ENCODE results near the gene ANKHD1. TPM values are rescaled to one million over a fixed set of nuclear protein-coding genes. Genes with fewer than 3 reads are reported as not detected.

ANKHD1 gene
- total and polyA plus RNA-seq, 9 of the 15 experiments (the other 6 are each of a cell fraction or from before 2014, with no cell fraction given), result 38.9 to 138 (median 78.7) TPM

DNA sequence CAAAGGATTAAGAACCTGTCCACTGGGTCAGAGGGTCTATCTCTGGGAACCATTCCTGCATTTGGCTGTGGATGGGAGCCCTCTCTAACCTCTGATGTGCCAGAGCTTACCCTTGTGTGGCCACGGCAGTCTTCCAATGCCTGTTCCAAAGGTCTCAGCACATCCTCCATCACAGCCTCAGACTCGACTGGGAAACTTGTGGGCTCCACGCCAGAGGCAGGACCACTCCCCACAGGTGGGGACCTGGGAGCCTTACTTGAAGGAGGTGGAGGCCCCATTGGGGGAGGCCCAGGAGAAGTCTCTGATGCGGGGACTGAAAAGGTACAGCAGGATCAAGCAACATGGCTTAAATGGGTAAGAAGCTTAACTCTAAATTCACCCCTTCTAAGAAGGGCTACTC is 150.2 kb downstream of the ANKHD1 start:
- intact Hi-C loops (cut with micrococcal nuclease), result loop anchor here (10.0 kb wide), 2 partner anchors 307 to 377 kb away; partner anchors contain the start of gene CYSTM1
- ATAC-seq, result no peak
- H3K27ac ChIP-seq (ENCODE audit: extremely low read depth, low read depth, low read length), result no peak overlapping the region
- 98% methylated on average over 4 of the region's 4 CpGs for WGBS (ENCODE audit: insufficient coverage, low coverage, missing lambda C conversion rate)
- DNase-seq (ENCODE audit: extremely low read depth in 1 of 4, low spot score in 3 of 4), result no peak
- peaks cover 72% of the 10 kb centered on the region for H3K36me3 ChIP-seq (ENCODE audit: control insufficient read depth, insufficient read depth, low read length)
- FAIRE-seq, result no peak
- no peaks in the 10 kb centered on the region; a peak in 1 of 5 replicates for H3K27me3 ChIP-seq (ENCODE audit: control insufficient read depth in 2 of 2, insufficient read depth in 2 of 2, low read length in 2 of 2)
- peaks cover 42 to 60% of the 10 kb centered on the region in 2 experiments for H3K4me1 ChIP-seq (replicated peaks in 1 of 2; ENCODE audit: control insufficient read depth in 2 of 2, insufficient read depth in 2 of 2, low read length in 2 of 2)
- H3K4me3 ChIP-seq, result no peak overlapping the region
- ChIA-PET CTCF (ENCODE audit: low intra/inter-chr PET ratio) (no interaction called here), POLR2A (interaction anchor here (0.6 to 2.7 kb wide), 4 partner anchors 83 to 96 kb away, joined by 3 to 8 read pairs (median 3); partner anchors contain the start of genes IK, NDUFA2 and TMCO6)
- no peak overlapping the region for H3K9ac ChIP-seq (ENCODE audit: insufficient read depth in 1 of 2, low read depth in 2 of 2, low read length in 2 of 2)
- no peak overlapping the region for H2AFZ ChIP-seq (ENCODE audit: low read depth, low read length)
- no peaks in the 10 kb centered on the region for H3K9me3 ChIP-seq (replicated peaks; ENCODE audit: control insufficient read depth, insufficient read depth, low read depth, low read length)
- H3K79me2 ChIP-seq (ENCODE audit: control insufficient read depth, insufficient read depth, low read length), result peaks cover 46% of the 10 kb centered on the region
- in situ Hi-C loops (cut with MboI), result no loop called here
- BruUV-seq (replicated peaks), result no TSS peak
- H4K20me1 ChIP-seq (replicated peaks; ENCODE audit: control insufficient read depth, insufficient read depth, low read length), result peaks cover 19% of the 10 kb centered on the region; the same call in 1 of the 2 replicates
- H3K4me2 ChIP-seq (ENCODE audit: insufficient read depth, low read length), result no peak overlapping the region
- peaks cover 5% of the 10 kb centered on the region for H3K9me1 ChIP-seq (ENCODE audit: control insufficient read depth, insufficient read depth, low read length)
- TF ChIP-seq, protein P1, sequence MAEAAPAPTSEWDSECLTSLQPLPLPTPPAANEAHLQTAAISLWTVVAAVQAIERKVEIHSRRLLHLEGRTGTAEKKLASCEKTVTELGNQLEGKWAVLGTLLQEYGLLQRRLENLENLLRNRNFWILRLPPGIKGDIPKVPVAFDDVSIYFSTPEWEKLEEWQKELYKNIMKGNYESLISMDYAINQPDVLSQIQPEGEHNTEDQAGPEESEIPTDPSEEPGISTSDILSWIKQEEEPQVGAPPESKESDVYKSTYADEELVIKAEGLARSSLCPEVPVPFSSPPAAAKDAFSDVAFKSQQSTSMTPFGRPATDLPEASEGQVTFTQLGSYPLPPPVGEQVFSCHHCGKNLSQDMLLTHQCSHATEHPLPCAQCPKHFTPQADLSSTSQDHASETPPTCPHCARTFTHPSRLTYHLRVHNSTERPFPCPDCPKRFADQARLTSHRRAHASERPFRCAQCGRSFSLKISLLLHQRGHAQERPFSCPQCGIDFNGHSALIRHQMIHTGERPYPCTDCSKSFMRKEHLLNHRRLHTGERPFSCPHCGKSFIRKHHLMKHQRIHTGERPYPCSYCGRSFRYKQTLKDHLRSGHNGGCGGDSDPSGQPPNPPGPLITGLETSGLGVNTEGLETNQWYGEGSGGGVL (CRISPR knock-in tag; IDR thresholded peaks at IDR 0.05), result no peak
- TF ChIP-seq BRD4 (IDR thresholded peaks at IDR 0.05), result no peak

- no peaks in the 10 kb centered on the region for H3K9me3 ChIP-seq (replicated peaks; ENCODE audit: control insufficient read depth, insufficient read depth, low read depth, low read length)
- ATAC-seq (no peak), DNase-seq (ENCODE audit: extremely low read depth in 1 of 4, low spot score in 3 of 4) (no peak), FAIRE-seq (no peak)
- H2AFZ ChIP-seq (ENCODE audit: low read depth, low read length), result no peak overlapping the region
- BruUV-seq (replicated peaks), result no TSS peak
- no peaks in the 10 kb centered on the region; a peak in 1 of 5 replicates for H3K27me3 ChIP-seq (ENCODE audit: control insufficient read depth in 2 of 2, insufficient read depth in 2 of 2, low read length in 2 of 2)
- ChIA-PET POLR2A (interaction anchor here (1.2 to 2.5 kb wide), 2 partner anchors 16 to 93 kb away, joined by 4 to 20 read pairs; partner anchors contain the start of genes IK and NDUFA2), CTCF (ENCODE audit: low intra/inter-chr PET ratio) (no interaction called here)
- WGBS (ENCODE audit: insufficient coverage, low coverage, missing lambda C conversion rate), result 60% methylated on average over 2 of the region's 2 CpGs
- peak overlapping the region; percentile 15; the same call in 1 of the 2 replicates for H3K4me2 ChIP-seq (ENCODE audit: insufficient read depth, low read length)
- no peaks in the 10 kb centered on the region for H3K9me1 ChIP-seq (ENCODE audit: control insufficient read depth, insufficient read depth, low read length)
- H3K36me3 ChIP-seq (ENCODE audit: control insufficient read depth, insufficient read depth, low read length), result peaks cover 64% of the 10 kb centered on the region
- intact Hi-C loops (cut with micrococcal nuclease), result loop anchor here (10.0 kb wide), 2 partner anchors 309 to 379 kb away; partner anchors contain the start of gene CYSTM1
- H4K20me1 ChIP-seq (replicated peaks; ENCODE audit: control insufficient read depth, insufficient read depth, low read length), result peaks cover 19% of the 10 kb centered on the region; the same call in 1 of the 2 replicates
- H3K27ac ChIP-seq (ENCODE audit: extremely low read depth, low read depth, low read length), result no peak overlapping the region; the same call in 2 of the 3 replicates
- H3K9ac ChIP-seq (ENCODE audit: insufficient read depth in 1 of 2, low read depth in 2 of 2, low read length in 2 of 2), result no peak overlapping the region
- H3K4me3 ChIP-seq, result no peak overlapping the region
- in situ Hi-C loops (cut with MboI), result no loop called here
- peaks cover 36 to 44% of the 10 kb centered on the region in 2 experiments for H3K4me1 ChIP-seq (replicated peaks in 1 of 2; ENCODE audit: control insufficient read depth in 2 of 2, insufficient read depth in 2 of 2, low read length in 2 of 2)
- H3K79me2 ChIP-seq (ENCODE audit: control insufficient read depth, insufficient read depth, low read length), result peaks cover 49% of the 10 kb centered on the region
- TF ChIP-seq RBFOX2 (IDR thresholded peaks at IDR 0.05; ENCODE audit: low read depth, low read length) (peak; percentile 62), POLR2AphosphoS5 (IDR thresholded peaks at IDR 0.05; ENCODE audit: control insufficient read depth, insufficient read depth, low read depth, low read length) (0 out of 2 replicates have a peak, but pooled peaks have one; percentile 22), CTBP1 (IDR thresholded peaks at IDR 0.05; ENCODE audit: borderline replicate concordance) (no peak)
- TF ChIP-seq, protein P2, sequence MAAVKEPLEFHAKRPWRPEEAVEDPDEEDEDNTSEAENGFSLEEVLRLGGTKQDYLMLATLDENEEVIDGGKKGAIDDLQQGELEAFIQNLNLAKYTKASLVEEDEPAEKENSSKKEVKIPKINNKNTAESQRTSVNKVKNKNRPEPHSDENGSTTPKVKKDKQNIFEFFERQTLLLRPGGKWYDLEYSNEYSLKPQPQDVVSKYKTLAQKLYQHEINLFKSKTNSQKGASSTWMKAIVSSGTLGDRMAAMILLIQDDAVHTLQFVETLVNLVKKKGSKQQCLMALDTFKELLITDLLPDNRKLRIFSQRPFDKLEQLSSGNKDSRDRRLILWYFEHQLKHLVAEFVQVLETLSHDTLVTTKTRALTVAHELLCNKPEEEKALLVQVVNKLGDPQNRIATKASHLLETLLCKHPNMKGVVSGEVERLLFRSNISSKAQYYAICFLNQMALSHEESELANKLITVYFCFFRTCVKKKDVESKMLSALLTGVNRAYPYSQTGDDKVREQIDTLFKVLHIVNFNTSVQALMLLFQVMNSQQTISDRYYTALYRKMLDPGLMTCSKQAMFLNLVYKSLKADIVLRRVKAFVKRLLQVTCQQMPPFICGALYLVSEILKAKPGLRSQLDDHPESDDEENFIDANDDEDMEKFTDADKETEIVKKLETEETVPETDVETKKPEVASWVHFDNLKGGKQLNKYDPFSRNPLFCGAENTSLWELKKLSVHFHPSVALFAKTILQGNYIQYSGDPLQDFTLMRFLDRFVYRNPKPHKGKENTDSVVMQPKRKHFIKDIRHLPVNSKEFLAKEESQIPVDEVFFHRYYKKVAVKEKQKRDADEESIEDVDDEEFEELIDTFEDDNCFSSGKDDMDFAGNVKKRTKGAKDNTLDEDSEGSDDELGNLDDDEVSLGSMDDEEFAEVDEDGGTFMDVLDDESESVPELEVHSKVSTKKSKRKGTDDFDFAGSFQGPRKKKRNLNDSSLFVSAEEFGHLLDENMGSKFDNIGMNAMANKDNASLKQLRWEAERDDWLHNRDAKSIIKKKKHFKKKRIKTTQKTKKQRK (IDR thresholded peaks at IDR 0.05; ENCODE audit: borderline replicate concordance, low read depth, low read length), result no peak
These were observed 152.0 kb downstream of the ANKHD1 start for GRCh38 chr5:140553657-140554056.
